Astrocyte (in vitro differentiated cells and primary cell): ENCODE results near the gene SAMMSON.

Experiments
- EZH2 ChIP-seq: IDR thresholded peaks from 2 replicates; pipeline ENCODE4 v1.6.1; 2012; ENCODE audit warnings: mild to moderate bottlenecking, low read length, inconsistent platforms; ENCODE audit not compliant: insufficient read depth
- TF ChIP-seq, protein P1 (sequence below): IDR thresholded peaks from 2 replicates; pipeline ENCODE4 v1.5.1; 2011; ENCODE audit warnings: low read depth, mild to moderate bottlenecking, inconsistent platforms, low read length, moderate library complexity; ENCODE audit not compliant: insufficient read depth

DNA sequence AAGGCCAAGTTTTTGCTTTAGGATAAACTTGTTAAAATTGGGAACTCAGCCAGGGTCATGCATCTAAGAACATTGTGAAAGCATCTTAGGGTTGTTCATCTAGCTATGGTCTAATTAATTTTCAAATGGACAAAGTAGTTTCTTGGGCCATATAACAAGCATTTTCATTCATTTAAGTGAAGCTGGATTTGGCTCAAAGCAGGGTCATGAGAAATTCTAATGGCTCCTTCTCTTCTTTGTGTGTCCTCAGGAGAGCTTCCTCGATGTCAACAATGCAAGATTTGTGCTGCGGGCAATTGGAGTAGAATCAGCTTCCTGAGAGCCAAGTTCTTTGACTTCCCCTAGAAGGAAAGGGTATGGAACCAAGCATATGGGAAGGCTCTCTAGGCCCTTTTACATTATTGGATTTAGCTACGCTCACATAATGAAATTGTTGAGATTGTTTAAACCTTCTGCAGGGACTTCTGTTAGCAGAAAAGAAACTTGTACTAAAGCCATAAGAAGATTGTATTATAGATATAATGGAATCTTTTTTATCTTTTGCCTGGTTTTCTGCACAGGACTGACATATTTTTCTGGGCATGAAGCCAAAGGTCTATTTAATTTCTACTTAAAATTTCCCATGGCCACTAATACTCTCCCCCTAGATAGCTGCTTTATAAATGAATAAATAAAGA lies 1.8 kb upstream of the SAMMSON start:
- TF ChIP-seq, protein P1, sequence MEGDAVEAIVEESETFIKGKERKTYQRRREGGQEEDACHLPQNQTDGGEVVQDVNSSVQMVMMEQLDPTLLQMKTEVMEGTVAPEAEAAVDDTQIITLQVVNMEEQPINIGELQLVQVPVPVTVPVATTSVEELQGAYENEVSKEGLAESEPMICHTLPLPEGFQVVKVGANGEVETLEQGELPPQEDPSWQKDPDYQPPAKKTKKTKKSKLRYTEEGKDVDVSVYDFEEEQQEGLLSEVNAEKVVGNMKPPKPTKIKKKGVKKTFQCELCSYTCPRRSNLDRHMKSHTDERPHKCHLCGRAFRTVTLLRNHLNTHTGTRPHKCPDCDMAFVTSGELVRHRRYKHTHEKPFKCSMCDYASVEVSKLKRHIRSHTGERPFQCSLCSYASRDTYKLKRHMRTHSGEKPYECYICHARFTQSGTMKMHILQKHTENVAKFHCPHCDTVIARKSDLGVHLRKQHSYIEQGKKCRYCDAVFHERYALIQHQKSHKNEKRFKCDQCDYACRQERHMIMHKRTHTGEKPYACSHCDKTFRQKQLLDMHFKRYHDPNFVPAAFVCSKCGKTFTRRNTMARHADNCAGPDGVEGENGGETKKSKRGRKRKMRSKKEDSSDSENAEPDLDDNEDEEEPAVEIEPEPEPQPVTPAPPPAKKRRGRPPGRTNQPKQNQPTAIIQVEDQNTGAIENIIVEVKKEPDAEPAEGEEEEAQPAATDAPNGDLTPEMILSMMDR = no peak
- TF ChIP-seq EZH2 = no peak
